CD4-positive, alpha-beta T cell treated with Interleukin-2 at 100 ng/mL for 4 hours (primary cell): Measurements from ENCODE around the gene BARHL1.

Experiments
- DNase-seq: peaks from one replicate; pipeline ENCODE4 v3.0.0-alpha.2; 2020; ENCODE audit warnings: low spot score

Gene BARHL1

GRCh38 chr9:132616725-132617124 is 34.3 kb downstream of the BARHL1 start:
- no peak for DNase-seq

GRCh38 chr9:132622159-132622558 is 39.8 kb downstream of the BARHL1 start:
- no peak for DNase-seq

GRCh38 chr9:132626285-132626684 is 43.9 kb downstream of the BARHL1 start:
- no peak for DNase-seq

DNA sequence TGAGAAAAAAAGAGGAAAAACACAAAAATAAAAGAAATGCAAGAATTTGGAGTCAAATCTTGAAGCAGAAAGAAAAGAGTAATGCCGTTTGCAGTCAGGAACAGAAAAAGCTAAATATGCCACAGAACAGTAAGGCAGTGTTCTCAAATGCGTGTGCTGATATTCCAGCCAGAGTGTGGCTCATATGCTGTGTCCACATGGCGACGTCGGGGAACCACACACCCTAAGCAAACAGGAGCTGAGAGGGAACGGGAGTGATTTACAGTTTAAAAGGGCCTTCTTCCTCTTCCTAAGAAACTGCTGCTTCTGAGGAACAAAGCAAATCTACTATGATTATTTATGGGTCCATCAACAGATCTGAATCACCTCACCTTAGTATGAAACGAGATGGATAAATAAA is 44.7 kb downstream of the BARHL1 start:
- DNase-seq = no peak

- no peak for DNase-seq
These were observed 45.2 kb downstream of the BARHL1 start for GRCh38 chr9:132627594-132627993.

DNA sequence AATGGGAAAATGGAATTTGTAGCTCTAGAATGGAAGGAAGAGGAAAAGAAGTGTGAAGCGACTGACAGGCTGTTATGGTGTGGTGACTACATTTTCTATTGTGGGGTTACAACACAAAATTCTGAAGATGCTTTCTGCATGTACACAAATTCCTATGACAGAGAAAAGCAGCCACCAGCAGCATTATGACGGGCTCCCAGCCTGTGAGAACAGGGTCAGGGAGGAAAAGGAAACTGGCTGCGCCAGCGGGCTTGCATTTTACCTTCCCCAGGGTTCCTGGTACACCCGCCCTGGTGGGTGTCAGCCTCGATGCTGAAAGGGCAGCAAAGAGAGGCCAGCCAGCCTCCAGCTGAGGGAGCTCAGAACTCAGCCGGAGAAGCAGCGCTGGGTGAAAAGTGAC is 46.3 kb downstream of the BARHL1 start:
- DNase-seq = no peak

DNA sequence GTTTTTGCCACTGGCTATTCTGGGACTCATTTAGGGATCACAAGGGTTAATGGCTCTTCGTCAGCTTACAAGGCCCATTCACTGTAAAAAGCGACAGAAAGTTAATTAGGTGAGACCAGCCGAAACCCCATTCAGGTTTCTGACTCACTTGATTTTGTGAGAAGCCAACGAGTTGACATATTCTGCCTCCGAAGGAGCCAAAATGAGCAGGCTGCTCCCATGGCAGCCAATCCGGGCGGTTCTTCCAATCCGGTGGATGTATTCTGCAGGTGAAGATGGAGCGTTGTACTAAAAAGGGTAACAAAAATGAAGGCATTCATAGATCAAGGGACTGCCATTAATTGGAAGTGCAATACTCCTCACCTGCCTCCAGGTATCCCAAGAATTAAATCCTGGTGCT is 47.7 kb downstream of the BARHL1 start:
- no peak for DNase-seq

DNA sequence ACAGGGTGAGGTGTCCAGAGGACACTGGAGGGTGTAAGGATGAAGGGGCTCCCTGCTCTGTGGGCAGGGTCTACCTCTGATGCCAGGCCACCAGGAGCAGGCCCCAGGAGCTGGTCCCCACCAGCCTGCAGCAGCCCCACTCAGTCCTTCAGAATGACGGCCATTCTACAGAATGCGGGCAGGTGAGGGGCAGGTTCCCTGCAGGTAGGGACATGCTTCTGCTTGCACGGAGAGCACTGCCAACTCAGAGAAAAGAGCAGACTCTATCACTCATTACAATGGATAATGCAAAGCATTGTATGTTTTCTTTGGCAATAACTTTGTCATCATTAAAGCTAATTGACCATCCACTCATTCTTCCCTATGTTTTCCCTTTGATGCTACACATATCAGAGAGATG is 48.4 kb downstream of the BARHL1 start:
- DNase-seq = no peak

DNA sequence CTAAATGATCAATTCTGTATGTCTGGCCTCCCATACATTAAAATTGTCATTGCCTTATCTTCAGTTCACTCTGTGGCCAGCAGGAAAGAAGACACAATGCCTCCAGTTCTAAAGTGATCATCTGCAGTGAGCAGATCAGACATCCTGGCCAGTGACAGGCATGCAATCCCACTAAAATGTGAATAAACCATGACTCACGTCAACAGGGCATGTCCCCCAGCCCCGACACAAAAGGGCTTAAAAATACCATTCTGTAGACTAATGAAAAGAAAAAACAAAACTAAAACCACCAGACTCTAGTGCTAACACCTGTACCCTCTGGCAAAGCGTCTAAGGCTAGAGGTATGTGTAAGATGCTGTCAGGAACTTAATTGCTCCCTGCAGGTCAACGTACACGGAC is 48.9 kb downstream of the BARHL1 start:
- no peak for DNase-seq

- no peak for DNase-seq
These were observed 49.3 kb downstream of the BARHL1 start for GRCh38 chr9:132631685-132632084.

DNA sequence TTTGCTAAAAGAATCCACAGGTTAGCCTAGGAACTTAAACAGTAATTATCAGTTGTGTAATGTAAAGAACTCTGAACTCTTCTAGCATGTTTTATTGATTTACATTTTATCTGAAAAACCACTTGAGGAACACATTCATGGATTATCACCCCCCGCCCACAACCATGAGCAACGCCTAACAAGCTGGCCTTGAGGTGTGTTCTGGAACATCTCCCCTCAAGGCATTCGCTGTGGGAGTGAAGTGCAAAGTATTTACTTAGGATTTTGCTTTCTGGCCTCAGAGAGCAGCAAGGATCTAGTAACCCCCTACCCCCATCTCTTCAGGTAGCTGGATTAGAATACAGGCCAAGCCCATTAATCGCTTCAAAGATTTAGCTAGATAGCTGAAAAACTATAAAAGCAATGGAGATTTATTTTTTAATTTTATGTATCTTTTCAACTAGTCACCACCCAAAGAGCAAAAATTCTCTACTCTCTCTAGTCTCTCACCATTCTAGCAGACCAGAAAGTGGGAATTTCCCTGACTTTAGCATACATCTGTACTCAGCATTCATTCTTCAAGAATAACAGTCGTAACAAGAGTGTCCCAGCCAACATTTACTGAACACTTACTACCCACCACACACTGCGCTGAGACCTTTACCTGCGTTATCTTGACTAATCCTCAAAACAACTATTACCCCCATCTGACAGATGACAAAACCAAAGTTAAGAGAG is 50.2 kb downstream of the BARHL1 start:
- no peak for DNase-seq

DNA sequence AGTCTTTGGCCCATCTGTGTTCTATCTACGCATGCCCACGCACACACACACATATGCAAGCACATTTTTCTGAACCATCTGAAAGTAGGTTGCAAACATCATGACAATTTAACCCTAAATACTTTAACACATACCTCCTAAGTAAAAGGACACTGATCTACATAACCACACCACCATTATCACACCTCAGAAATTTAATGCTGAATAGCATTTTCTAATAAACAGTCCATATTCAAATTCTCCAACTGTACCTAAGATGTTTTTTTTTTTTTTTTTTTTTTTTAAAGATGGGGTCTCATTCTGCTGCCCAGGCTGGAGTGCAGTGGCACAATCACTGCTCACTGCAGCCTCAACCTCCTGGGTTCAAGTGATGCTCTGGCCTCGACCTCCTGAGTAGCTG is 51.9 kb downstream of the BARHL1 start:
- DNase-seq = no peak

GRCh38 chr9:132637351-132637750 is 54.9 kb downstream of the BARHL1 start:
- no peak for DNase-seq

DNA sequence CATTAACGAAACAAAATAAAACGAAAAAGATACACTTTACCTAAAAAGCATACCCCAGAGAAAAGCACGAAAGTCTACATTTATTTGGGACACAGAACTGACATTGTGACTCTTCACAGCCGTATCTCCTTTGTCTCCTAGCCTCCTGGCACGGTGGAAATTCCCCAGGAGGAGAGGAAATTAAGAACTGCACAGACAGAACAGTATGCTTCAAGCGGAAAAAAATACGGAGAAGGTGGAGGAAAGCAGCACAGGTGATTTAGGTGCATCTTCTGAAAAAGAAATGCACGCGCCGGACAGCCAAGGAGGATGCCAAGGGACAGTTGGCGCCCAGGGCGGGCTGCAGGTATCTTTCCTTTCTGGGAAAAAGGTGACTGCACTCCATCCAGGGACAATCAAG is 55.4 kb downstream of the BARHL1 start:
- DNase-seq = no peak

GRCh38 chr9:132638240-132638639 is 55.8 kb downstream of the BARHL1 start:
- DNase-seq = no peak

DNA sequence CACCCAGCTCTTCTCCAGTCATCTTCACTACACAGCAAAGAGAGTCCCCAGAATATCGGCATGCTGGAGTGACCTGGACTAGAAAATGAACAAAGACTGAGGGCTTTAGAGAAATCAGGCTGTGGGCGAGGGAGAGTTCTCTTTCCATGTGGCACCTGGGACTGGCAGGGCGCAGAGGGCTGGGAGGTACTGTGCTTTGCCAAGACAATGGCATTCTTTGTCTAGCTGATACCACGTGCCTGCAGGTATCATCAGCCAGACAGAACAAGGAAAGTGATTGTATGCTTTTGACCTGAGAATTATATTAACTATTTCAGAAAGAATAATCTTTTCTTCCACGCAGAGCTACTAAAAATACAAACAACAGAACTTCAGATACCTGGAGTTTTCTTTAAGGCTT is 56.9 kb downstream of the BARHL1 start:
- no peak for DNase-seq
